Measurements from ENCODE around the gene TMEM200A.

TMEM200A gene

DNA sequence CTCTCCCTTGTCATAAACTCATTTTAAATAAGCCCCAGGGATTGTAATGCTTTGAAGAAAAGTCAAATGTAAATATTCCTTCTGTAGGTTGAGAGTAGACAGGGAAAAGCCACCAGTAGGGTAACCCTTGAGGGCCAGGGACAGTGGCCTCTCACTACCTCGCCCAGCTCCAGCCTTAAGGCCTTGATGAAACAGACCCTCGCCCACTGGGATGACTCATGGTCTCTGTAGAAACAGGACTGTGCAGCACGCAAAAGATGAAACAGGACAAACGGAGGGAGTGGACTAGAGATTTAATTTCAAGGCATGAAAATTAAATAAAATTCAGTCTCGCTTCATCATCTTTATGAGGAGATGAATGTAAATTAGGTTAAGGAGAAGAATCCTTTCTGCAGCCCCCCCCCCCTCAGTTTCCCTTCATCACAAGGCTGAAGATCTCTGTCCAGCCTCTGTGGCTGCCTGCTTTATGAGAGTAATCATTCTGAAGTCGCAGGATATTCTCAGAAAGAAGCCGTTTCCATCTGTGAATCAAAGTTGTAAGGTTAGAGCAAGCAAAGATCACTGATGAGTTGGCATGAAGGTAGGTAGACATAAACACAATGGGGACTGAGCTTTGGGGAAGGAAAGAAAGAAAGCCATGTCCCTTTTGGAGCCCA, 60.4 kb downstream of the TMEM200A start:
- no peak for DNase-seq

GRCh38 chr6:130431346-130431852, 65.6 kb downstream of the TMEM200A start:
- no peak for DNase-seq

- no peak for DNase-seq
Observed at GRCh38 chr6:130432838-130433237, 67.0 kb downstream of the TMEM200A start.

DNA sequence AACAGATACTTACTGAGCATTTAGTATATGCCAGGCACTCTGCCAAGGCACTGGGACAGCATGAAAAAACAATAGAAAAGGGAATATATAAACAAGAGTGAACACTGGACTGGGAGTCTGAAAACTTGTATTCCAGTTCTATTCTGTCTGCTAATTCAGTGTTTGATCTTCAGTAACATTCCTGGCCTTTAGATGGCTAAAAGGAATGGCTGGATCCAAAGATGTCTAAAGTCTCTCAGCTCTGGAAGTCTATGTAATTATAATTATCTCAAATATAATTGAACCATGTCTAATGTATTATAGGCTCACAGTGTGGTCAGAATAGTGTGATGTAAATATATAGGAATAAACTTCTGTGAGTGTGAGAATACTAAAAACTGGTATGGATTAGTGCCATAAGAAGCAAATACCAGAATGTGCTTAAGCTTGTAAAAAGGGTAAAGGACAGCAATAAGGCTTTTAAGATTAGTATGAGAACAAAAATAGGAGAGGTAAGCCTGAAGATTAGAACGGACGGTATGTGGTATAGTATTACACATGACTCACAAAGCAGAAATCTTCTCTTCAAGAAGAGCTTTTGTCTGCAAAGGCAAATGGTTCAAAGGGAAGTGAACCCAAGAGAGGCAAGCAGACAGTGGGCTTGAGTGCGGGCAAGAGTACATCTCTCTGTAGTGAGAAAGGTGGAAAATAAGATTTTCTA, 68.5 kb downstream of the TMEM200A start:
- DNase-seq: no peak

DNA sequence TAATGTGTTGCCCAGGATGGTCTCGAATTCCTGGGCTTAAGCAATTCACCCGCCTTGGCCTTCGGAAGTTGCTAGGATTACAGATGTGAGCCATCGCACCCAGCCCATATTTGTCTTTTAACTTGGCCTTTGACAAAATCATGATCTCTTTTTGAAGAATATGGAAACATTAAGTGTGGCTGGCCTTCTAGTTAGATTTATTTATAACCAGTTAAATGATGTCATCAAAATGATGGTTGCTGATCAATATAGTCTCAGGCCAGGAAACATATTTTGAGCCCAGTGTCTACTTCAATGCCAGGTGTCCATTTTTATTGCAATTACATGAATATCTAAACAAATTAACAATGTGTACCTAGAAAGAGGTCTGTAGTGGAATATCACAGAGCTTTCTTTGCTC, 69.4 kb downstream of the TMEM200A start:
- no peak for DNase-seq

DNA sequence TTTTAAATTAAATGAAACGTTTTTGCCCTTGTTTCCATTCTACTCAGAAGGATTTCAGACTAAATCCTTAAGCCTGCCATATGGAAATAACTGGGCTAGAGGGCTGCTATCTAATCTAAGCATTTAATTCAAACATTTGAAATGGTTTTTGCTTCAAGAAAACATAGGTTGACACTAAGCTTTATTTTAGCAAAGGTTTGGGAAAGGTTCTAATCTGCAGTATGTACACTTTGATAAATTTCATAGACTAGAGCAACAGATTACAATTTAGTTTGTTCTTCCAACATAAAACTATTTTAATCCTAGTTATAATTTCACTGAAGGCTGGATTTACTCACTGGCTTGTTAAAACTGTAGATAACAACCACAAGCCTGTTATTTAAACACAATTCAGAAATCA, 72.1 kb downstream of the TMEM200A start:
- DNase-seq: no peak

GRCh38 chr6:130447374-130447773, 81.6 kb downstream of the TMEM200A start:
- DNase-seq: no peak

- no peak for DNase-seq
Observed at GRCh38 chr6:130452336-130452735, 86.5 kb downstream of the TMEM200A start.

- no peak for DNase-seq
Observed at GRCh38 chr6:130453230-130453629, 87.4 kb downstream of the TMEM200A start.

- DNase-seq: no peak
Observed at GRCh38 chr6:130457605-130458004, 91.8 kb downstream of the TMEM200A start.

DNA sequence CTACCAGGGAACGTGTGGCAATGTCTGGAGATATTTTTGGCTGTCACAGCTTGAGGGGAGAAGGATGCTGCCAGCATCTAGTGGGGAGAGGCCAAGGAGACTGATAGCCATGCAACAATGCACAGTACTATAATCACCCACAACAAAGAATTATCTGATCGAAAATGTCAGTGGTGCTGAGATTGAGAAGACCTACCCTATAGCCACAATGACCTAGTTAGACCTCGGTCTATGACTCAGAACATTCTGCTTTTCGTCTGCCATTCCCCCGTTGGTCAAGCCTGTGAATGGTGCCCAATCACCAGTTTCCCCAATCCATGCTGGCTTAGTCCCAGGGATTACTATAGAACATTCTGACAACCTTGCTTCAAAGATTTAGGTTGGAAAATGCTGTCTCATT, 93.5 kb downstream of the TMEM200A start:
- DNase-seq: no peak

DNA sequence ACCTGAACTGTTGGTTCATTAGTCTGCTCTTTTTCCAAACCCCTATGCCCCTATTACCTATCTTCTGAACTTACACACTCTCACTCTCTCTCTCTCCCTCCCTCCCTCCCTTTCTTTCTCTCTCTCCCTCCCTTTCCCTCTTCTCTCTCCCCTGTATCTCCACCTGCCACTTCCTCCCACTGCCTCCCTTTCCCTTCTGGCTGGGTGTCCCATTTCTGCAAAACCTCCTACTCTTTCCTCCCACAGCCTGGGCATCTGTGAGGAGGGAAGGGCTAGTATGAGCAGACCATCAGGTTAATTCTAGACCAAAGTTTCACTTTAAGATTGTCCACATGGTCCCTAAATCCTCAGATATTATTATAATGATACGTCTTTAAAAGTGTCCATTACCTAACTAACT, 95.1 kb downstream of the TMEM200A start:
- no peak for DNase-seq

- DNase-seq: no peak
Observed at GRCh38 chr6:130466052-130466747, 100.4 kb downstream of the TMEM200A start.

DNA sequence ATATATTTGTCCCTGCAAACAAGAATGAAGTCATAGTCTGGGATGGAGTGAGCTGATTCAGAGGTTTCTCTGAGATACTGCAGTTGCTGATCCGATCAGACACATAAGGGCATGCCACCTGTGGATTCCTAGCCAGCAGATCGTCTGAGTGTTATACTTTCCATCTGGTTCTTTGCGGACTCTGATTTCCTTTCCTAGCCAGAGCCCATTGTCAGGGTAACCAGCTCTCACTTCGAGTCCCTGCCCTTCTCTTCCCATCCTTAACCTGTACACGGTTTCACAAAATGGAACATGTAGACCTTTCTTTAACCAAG, 100.9 kb downstream of the TMEM200A start:
- DNase-seq: no peak

GRCh38 chr6:130467146-130468050, 101.6 kb downstream of the TMEM200A start:
- DNase-seq: no peak

GRCh38 chr6:130470766-130471165, 104.9 kb downstream of the TMEM200A start:
- DNase-seq: no peak

- DNase-seq: no peak
Observed at GRCh38 chr6:130473886-130474285, 108.1 kb downstream of the TMEM200A start.

DNA sequence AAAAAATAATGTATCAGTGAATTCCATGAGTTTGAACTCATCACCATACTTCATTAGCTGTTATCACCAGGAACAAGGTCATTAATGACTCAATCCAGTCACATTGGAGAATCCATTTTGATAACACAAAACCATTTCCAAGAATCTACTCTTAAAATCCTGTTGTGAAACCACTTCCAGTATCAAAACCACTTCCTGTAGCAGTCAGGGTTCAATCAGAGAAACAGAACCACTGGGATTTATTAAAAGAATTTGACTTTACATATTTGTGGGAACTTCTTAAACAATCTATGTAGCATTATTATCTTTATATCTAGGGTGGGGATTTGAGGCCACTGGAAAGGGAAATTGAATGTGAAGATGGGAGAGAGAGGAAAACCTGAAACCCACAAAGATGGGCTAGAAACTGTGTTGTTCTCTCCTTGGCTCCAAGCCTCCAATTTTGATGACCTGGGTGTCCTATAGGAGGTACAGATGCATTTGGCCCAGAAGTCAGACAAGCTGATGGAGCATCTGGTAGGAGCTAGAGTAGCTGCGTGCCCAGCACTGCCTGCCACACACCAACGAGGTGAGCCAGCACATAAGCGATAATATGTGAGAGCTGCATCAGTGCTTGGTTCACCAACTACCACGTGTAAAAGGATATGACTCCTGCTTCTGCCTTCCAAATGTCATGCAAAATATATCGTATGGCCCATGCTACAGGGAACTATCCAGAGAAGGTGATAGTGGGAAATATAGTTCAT, 117.0 kb downstream of the TMEM200A start:
- no peak for DNase-seq

DNA sequence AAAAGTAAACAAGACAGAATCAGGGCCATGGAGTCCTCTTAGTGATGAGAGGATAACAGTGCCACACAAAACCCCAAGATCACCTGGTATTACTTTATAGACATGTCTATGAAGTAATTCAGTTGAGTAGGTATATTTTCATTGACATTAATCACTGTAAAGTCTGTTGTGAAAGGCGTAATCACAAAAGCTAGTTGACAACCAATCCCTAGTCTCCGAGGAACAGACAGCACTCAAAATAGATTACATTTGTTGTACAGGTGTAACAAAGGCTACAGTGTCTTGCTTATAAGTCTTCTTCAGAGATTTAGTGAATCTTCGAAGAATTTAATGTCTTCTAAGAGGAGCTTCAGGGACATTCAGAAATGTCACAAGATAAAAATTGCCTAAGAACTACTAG, 120.1 kb downstream of the TMEM200A start:
- DNase-seq: no peak

- no peak for DNase-seq
Observed at GRCh38 chr6:130486417-130486816, 120.6 kb downstream of the TMEM200A start.

DNA sequence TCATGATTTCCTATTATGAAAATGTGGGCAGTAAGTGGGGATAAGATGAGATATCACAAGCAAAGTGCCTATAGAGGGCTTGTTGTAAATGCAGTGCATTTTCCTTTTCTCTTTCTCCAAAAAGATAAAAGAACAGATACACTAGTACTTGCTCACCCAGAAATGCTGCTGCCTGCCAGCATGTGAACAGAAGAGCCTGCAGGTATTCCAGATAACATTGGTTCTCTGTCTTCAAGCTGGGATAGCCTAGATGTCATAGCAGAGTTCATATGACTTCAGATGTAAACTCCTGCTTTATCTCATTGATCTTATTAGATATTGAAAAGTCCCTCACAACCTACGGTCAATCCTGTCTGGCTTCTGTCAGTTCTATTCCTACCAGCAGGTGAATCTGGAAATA, 123.7 kb downstream of the TMEM200A start:
- no peak for DNase-seq
